Sigmoid colon (tissue), 4 donors: ENCODE measurements around the gene RLN3.

Experiments used
- CTCF ChIP-seq, 4 experiments: fragments of 450-650 bp in 3 of 4; fragments of 200-600 bp in 1 of 4; IDR thresholded peaks; one replicate each; pipeline ENCODE4 v1.5.1; 2016 to 2019; ENCODE audit warnings: antibody characterized with exemption in 4 of 4, mild to moderate bottlenecking in 3 of 4, moderate library complexity in 2 of 4
- EP300 ChIP-seq, 4 donors: sonication (generic); formaldehyde crosslinking; IDR thresholded peaks; one replicate each; pipeline ENCODE4 v1.6.1; 2017; ENCODE audit warnings: antibody characterized with exemption in 4 of 4
- POLR2A ChIP-seq, 2 donors: fragments of 450-650 bp; IDR thresholded peaks; one replicate each; pipeline ENCODE4 v1.6.1; 2016; ENCODE audit warnings: antibody characterized with exemption in 2 of 2, mild to moderate bottlenecking in 2 of 2, moderate library complexity in 2 of 2
- POLR2AphosphoS5 ChIP-seq, 4 donors: sonication (generic); formaldehyde crosslinking; IDR thresholded peaks; one replicate each; pipeline ENCODE4 v1.6.1; 2017; ENCODE audit warnings: antibody characterized with exemption in 4 of 4

- TF ChIP-seq POLR2A (IDR thresholded peaks at IDR 0.05) = no peak
- no peak for TF ChIP-seq CTCF (IDR thresholded peaks at IDR 0.05)
- no peak for TF ChIP-seq EP300 (IDR thresholded peaks at IDR 0.05)
- no peak for TF ChIP-seq POLR2AphosphoS5 (IDR thresholded peaks at IDR 0.05)
Measured at GRCh38 chr19:13989487-13989886, 38.5 kb upstream of the RLN3 start.
